Measurements from ENCODE around the gene MYL10. TPM values are rescaled to one million over a fixed set of nuclear protein-coding genes. Genes with fewer than 3 reads are reported as not detected.

MYL10 gene
- total RNA-seq, 1 donor from 2014 or later: not detected

DNA sequence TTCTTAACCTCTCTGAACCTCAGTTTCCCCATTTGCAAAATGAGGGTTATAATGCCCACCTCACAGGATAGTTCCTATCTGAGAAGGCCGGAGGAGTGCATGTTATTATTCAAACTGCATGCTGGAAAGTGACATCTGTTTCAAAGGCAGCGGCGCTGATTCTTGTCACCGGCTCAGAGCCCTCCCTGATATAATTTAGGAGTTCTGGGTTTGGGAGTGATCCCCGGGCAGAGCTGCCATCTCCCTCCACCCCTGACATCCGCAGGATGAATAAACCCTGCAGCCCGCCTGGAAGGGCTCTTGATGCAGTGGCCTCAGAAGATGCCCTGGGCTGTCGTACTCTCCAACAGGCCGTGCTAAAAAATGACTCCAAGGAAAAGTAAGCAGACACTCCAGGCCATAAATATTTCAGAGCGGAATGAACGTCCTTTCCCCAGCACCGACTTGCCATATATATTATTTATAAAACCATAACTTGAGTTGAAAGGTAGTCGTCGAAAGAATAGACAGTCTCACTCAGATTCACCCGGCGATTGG lies 47.0 kb upstream of the MYL10 start:
- Histone ChIP-seq H3K4me1 (peaks cover 8% of the 10 kb centered on the region), H3K27ac (no peak overlapping the region), H3K9me3 (no peaks in the 10 kb centered on the region), H3K27me3 (no peaks in the 10 kb centered on the region), H3K4me3 (no peak overlapping the region), H3K36me3 (no peaks in the 10 kb centered on the region)
- intact Hi-C loops (cut with DNase I): no loop called here
- no peak for DNase-seq (ENCODE audit: extremely low spot score in 2 of 2)
- TF ChIP-seq POLR2AphosphoS5 (IDR thresholded peaks at IDR 0.05; ENCODE audit: insufficient read depth in 1 of 2, low read depth in 1 of 2) (no peak), POLR2A (IDR thresholded peaks at IDR 0.05) (no peak)
- TF ChIP-seq, protein P1, sequence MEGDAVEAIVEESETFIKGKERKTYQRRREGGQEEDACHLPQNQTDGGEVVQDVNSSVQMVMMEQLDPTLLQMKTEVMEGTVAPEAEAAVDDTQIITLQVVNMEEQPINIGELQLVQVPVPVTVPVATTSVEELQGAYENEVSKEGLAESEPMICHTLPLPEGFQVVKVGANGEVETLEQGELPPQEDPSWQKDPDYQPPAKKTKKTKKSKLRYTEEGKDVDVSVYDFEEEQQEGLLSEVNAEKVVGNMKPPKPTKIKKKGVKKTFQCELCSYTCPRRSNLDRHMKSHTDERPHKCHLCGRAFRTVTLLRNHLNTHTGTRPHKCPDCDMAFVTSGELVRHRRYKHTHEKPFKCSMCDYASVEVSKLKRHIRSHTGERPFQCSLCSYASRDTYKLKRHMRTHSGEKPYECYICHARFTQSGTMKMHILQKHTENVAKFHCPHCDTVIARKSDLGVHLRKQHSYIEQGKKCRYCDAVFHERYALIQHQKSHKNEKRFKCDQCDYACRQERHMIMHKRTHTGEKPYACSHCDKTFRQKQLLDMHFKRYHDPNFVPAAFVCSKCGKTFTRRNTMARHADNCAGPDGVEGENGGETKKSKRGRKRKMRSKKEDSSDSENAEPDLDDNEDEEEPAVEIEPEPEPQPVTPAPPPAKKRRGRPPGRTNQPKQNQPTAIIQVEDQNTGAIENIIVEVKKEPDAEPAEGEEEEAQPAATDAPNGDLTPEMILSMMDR (IDR thresholded peaks at IDR 0.05): no peak

DNA sequence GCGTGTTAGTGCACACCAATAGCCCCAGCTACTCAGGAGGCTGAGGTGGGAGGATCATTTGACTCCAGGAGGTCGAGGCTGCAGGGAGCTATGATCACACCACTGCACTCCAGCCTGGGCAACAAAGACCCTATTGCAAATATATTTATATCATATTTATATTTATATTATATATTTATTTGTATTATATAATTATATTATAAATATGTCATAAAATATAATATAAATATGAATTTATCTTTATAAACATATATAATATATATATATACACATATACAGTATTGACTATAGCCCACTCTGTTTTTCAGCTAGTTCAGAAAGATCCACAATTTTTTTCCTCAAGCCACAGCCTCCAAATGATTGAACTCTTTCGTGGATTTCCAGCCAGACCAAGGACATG lies 45.3 kb upstream of the MYL10 start:
- intact Hi-C loops (cut with DNase I): no loop called here
- H3K9me3 ChIP-seq: no peaks in the 10 kb centered on the region
- no peak for DNase-seq (ENCODE audit: extremely low spot score in 2 of 2)
- no peaks in the 10 kb centered on the region for H3K4me1 ChIP-seq
- no peak for TF ChIP-seq POLR2A (IDR thresholded peaks at IDR 0.05)
- TF ChIP-seq, protein P1 (IDR thresholded peaks at IDR 0.05): no peak
- TF ChIP-seq POLR2AphosphoS5 (IDR thresholded peaks at IDR 0.05; ENCODE audit: insufficient read depth in 1 of 2, low read depth in 1 of 2): no peak
- no peaks in the 10 kb centered on the region for H3K27me3 ChIP-seq
- no peaks in the 10 kb centered on the region for H3K36me3 ChIP-seq
- H3K27ac ChIP-seq: no peak overlapping the region
- no peak overlapping the region for H3K4me3 ChIP-seq

DNA sequence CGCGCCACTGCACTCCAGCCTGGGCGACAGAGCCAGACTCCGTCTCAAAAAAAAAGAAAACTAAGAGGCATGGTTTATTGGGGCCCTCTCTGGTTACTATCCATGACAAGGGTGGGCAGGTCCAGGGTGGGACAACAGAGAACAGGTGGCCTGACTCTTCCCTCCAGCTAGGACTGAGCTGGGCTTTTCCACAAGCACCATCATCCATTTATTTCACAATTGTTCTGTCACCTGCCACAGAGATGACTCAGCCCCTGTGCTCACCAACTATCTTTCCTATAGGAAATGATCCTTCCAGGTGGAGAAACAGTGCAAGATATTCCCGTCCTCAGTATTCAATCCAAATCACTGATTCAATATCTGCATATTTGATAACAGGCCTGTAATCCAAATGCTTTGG lies 44.9 kb upstream of the MYL10 start:
- no peak overlapping the region for H3K27ac ChIP-seq
- no peak for TF ChIP-seq POLR2AphosphoS5 (IDR thresholded peaks at IDR 0.05; ENCODE audit: insufficient read depth in 1 of 2, low read depth in 1 of 2)
- TF ChIP-seq, protein P1 (IDR thresholded peaks at IDR 0.05): no peak
- TF ChIP-seq POLR2A (IDR thresholded peaks at IDR 0.05): no peak
- H3K4me1 ChIP-seq: no peaks in the 10 kb centered on the region
- intact Hi-C loops (cut with DNase I): no loop called here
- H3K9me3 ChIP-seq: no peaks in the 10 kb centered on the region
- no peaks in the 10 kb centered on the region for H3K36me3 ChIP-seq
- no peaks in the 10 kb centered on the region for H3K27me3 ChIP-seq
- no peak for DNase-seq (ENCODE audit: extremely low spot score in 2 of 2)
- no peak overlapping the region for H3K4me3 ChIP-seq

DNA sequence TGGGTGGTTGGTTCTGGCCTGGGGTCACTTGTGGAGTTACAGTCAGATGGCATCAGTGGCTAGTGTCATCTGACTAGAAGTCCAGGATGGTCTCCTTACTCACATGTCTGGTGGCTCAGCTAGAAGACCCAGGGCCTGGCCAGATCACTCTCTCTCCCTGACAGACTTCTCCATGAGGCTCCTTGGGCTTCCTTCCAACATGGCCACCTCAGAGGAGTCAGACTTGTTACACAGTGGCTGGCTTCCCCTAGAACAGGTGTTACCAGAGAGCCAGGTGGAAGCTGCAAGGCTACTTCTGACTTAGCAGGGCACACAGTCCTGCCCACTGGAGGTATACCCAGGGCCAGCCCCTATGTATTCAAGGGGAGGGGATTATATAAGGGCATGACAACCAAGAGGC lies 44.2 kb upstream of the MYL10 start:
- no peaks in the 10 kb centered on the region for H3K27me3 ChIP-seq
- no peak for DNase-seq (ENCODE audit: extremely low spot score in 2 of 2)
- TF ChIP-seq POLR2A (IDR thresholded peaks at IDR 0.05) (no peak), POLR2AphosphoS5 (IDR thresholded peaks at IDR 0.05; ENCODE audit: insufficient read depth in 1 of 2, low read depth in 1 of 2) (no peak)
- TF ChIP-seq, protein P1 (IDR thresholded peaks at IDR 0.05): no peak
- no peaks in the 10 kb centered on the region for H3K9me3 ChIP-seq
- no peaks in the 10 kb centered on the region for H3K4me1 ChIP-seq
- no peak overlapping the region for H3K4me3 ChIP-seq
- H3K36me3 ChIP-seq: no peaks in the 10 kb centered on the region
- H3K27ac ChIP-seq: no peak overlapping the region
- intact Hi-C loops (cut with DNase I): no loop called here

DNA sequence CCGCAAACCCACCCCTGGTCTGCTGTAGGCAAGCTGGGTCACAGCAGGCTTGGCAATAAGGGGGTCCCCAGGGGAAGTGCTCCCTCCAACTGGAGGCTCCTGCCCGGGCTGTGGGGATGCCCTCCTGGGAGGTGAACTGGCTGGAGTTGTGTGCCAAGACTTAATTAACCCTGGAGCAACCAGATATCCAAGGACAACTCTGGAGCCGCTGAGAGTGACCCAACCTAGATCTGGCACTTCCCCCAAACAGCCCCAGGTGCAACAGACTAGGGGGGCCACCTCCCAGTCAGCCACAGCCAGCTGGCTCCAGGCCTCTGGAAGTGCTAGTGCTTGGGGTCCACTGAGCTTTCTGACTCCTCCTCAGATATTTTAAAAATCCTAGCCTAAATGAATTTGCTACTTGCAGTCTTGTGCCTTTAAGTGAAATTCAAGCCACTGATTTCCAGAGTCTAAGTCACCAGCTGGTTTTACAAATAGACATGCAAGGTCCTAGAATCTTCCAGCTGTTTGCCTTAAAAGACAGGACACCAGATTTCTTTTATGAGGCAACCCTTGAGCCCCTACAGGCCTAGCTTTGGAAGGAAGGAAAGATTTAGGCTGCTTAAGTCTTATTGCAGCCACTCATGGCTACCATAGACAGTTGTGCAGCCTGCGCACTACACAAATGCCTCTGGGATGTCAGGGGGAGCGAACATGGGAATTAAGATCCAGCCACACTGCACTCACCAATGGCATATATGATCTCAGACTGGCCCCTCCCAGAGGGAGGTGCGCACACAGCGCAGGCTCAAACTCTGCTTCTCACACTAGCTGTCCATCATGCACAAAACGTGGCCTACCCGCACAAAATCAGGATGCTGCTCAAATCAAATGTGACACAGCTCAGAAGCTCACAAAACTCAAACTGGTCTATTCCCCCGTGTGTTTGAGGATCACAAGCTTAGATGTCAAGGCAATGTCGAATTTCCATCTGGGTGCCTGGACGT lies 42.6 kb upstream of the MYL10 start:
- H3K36me3 ChIP-seq: no peaks in the 10 kb centered on the region
- H3K27me3 ChIP-seq: no peaks in the 10 kb centered on the region
- no peak for DNase-seq (ENCODE audit: extremely low spot score in 2 of 2)
- intact Hi-C loops (cut with DNase I): no loop called here
- no peak overlapping the region for H3K27ac ChIP-seq
- no peak overlapping the region for H3K4me3 ChIP-seq
- no peak for TF ChIP-seq POLR2AphosphoS5 (IDR thresholded peaks at IDR 0.05; ENCODE audit: insufficient read depth in 1 of 2, low read depth in 1 of 2)
- TF ChIP-seq, protein P1 (IDR thresholded peaks at IDR 0.05): no peak
- TF ChIP-seq POLR2A (IDR thresholded peaks at IDR 0.05): no peak
- H3K4me1 ChIP-seq: no peaks in the 10 kb centered on the region
- no peaks in the 10 kb centered on the region for H3K9me3 ChIP-seq
